GM12891 (cell line): ENCODE results near the gene RBPJ.

Experiments
- POLR2A ChIP-seq: IDR thresholded peaks from 2 replicates; pipeline ENCODE4 v1.6.1; 2011; ENCODE audit warnings: low read depth, low read length, control low read depth
- POLR2AphosphoS5 ChIP-seq: IDR thresholded peaks from 2 replicates; pipeline ENCODE4 v1.6.1; 2011; ENCODE audit warnings: low read depth, low read length, control low read depth
- TAF1 ChIP-seq: IDR thresholded peaks from 2 replicates; pipeline ENCODE4 v1.6.1; 2011; ENCODE audit warnings: low read depth, low read length, control low read depth

- TF ChIP-seq TAF1 (no peak), POLR2AphosphoS5 (no peak), POLR2A (no peak)
Observed at GRCh38 chr4:26464420-26465095, 143.7 kb downstream of the RBPJ start.
